HuH-7 (cell line): ENCODE results near the gene MYO1D.

Experiments used
- DNase-seq: peaks from one replicate; pipeline ENCODE4 v3.0.0; 2011; ENCODE audit warnings: low spot score

The MYO1D gene

DNA sequence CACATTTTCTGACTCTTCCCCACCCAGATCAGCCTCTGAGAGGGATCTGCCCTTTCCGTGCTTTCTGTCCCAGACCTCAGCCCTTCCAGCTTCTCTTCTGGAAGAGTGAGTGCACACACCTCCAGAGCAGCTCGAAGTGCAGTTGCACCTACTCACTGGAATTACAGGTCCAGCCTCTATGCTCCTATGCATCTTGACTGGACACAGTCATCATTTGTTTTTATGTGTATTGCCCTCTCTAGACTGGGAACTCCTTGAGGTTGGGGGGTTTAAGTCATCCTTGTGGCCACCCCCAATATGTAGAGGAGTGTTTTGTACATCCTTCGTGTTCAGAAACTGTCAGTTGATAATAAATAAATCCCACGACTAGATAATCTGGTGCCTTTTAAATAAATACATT, 308.2 kb downstream of the MYO1D start:
- no peak for DNase-seq

DNA sequence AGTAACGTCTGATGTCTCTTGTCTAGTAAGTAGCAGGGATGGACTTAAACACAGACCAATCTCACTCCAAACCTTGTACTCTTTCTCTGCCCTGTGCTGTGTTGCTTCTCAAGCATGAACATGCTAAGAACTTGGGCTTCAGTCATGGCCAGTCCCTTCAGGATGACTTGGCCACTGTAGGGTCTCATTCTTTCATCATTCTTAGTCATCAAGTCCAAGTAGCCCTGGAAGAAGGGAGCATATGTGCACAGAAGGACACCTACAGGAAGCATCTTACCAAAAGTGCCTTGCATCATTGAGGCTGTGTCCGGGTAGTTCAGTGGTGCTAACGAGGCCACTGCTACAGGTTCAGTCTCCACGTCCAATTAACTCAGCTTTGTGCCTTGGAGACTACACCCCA, 309.4 kb downstream of the MYO1D start:
- no peak for DNase-seq

DNA sequence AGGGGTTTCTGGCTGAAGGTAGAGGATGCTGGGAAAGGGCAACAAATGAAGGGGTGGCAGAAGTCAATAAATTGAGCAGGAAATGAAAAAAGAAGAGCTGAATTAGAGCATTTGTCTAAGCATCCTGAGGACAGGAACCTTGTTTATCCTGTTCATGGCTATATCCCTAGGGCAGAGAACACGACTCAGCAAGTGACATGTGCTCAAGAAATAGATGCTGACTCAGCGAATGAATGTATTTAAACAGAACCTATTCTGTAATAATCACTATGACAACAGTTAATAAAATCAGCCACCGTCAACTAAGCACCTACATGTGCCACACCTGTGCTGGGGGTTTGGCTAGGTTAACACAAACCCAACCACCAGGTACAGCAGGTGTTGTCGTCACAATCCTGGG, 309.8 kb downstream of the MYO1D start:
- DNase-seq = no peak

DNA sequence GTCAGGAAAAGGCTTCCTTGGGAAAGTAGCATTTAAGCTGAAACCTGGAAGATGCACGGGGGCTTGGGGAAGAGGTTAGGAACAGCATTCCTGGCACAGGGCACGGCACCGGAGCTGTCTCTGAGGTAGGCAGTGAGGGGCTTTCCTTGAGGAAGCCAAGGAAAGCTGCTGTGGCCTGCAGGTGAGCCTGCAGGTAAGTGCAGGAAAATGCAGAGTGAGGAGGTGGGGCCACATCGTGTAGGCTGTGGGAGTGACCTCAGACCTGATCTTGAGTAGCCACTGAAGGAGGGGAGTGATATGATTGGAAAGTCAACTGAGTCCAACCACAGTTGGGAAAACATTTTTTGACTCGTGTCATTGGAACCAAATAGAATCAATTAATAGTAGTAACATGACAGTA, 310.6 kb downstream of the MYO1D start:
- no peak for DNase-seq

DNA sequence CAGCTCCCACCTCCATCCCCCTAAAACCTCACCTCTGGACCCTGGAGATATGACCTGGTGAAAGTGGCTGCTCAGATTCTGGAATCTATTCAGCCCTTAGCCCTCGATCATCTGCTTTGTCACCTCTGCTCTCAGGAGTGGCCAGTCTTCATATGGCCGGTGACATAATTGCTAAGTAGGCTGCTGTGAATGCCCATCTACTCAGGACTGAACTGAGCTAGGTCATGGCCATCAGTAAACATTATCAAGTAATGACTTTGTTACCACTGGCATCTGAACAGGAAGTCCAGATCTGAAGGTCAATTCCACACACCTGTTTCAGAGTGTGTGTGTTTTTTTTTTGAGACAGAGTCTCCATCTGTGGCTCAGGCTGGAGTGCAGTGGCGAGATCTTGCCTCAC, 311.5 kb downstream of the MYO1D start:
- no peak for DNase-seq

DNA sequence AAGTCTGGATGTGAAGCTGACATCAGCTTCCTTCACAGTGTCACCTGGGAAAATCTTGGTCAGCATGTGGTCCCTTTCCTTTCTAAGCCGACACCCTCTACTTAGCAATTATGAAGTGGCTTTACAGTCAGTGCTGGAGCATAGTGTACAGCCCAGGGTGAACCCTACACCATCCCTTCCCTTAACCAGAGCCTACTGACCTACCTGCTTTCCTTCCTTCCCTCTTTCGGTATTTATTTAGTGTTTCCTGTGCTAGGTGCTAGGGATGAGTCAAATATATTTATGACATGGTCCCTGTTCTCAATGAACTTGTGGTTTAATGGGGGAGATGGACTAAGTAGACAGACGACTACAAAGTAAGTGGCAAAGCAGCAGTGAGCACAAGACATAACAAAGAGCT, 312.6 kb downstream of the MYO1D start:
- no peak for DNase-seq

DNA sequence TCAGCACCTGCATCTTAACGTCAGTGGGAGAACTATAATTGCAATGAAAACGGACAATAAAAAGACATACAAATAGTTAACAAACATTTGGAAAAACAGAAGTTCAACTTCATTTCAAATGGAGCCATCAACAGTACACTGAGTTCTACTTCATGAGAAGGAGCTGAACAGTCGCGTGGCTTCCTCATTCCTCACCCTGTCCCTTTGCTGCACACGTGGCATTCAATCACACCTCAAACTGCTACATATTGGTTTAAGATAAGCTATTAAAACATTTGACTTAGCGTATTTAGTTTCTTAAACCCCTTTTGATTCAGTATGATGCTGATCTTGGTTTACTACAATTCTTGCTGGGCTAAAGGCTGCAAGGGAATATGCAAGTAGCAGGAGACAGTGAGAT, 313.3 kb downstream of the MYO1D start:
- DNase-seq = no peak

DNA sequence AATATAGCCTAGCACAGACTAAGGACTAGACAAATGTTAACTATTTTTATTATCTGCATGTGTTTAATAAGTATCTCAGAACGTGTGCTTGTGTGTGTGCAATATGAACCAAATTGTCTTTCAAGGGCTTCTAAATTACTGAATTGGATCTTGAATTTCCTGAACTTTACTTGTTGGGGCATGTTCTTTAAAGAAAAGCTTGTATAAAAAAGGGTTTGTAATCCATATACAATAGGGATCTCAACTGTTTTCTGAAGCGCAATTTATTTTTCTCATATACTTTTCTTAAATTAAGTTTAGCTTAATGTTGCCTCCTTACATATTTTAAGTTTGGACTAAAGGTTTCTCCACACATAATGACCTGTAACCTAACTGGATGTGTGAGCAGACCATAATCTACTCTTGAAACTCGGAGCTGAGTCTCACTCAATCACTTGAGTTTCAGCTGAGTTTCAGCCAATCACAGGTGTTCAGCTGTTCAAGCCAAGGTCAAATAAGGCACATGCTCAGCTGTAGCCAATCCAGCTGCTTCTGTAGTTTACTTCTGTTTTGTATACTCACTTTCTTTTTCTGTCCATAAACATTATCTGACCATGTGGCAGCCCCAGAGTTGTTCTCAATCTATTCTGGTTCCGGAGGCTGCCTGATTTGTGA, 317.8 kb downstream of the MYO1D start:
- no peak for DNase-seq

DNA sequence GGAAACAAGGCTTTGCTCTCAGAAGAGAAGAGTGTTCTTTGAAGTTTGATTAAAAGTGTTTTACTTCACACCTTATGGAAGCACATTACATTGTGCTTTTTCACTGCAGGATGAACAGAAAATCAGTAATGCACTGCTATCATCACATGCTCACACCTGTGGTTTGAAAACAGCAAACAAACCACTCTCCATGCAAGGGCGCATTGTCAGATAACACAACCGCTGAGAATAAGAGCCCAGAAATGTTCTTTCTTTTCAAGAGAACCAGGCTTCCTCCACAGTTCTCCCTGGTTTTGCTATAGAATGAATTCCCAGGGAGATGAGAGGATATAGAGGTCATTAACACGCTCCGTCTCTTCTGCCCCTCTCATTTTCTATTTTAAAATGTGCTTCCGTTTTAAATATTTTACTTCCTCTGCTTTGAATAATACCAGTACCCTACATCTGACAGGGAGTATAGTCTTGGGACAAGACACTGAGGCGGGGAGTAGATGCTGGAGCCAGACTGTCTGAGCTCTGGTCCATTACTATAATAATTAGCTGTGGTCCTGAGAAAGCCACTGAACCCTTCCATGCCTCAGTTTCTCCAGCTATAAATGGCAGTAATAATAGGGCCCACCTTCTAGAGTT, 318.5 kb downstream of the MYO1D start:
- DNase-seq = no peak

DNA sequence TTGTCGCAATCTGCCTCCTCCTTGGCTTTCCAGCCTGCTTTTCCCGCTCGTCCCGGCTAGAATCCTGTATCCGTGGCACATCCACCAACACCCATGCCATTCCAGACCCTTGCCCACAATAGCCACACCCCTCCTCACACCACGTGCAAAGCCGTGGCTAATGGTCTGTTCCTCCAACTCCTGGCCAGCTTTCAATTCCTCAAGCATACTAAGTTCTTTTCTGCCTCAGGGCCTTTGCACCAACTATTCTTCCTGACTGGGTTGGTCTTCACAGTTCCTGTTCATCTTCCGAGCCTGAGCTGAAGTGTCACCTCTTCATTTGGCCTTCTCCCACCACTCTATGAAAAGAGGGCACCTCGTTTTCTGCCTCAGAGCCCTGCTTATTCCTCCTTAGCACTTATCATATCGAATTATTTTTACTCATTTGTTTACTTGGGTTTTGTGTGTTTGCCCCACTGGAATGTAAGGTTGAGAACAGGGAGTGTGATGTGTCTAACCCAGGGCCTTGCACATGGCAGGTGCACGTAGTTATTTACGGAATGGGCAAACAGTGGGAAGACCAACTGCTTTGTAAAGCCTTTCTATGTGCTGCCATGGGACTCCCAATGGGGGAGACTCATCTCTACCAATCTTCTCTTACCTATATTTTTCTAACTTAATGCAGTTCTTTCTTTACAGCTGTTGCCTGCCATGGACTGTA, 321.2 kb downstream of the MYO1D start:
- DNase-seq = no peak

DNA sequence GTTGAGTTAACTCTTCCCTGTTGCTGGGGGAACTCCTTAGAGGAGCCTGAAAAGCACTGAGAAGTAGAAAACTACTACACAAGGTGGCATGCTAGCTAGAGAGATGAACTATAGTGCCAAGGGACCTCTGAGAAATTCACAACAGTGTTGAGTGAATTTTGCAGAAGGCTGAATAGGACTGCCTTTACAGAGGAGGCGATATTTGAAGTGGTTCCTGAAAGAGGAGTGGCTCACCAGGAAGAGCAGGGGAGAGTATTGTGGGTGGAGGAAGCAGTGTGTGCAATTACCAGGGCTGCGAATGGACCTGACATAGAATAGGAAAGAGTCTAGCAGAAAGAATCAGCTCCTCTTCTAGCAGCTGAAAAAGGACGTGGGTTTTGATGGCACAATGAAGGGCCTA, 323.8 kb downstream of the MYO1D start:
- no peak for DNase-seq

DNA sequence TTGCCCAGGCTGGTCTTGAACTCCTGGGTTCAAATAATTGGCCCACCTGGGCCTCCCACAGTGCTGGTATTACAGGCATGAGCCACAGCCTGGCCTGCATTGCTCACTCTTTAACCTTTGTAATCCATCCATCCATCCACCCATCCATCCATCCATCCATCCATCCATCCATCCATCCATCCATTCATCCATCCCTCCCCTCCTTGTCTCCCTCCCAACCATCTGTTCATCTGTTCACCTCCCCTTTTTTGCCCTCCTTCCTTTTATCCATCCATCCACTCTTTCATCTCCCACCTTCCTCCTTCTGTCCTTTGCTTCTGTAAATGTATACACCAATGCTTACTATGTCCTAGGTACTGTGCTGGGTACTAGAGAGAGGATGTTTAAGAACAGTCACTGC, 324.6 kb downstream of the MYO1D start:
- no peak for DNase-seq

DNA sequence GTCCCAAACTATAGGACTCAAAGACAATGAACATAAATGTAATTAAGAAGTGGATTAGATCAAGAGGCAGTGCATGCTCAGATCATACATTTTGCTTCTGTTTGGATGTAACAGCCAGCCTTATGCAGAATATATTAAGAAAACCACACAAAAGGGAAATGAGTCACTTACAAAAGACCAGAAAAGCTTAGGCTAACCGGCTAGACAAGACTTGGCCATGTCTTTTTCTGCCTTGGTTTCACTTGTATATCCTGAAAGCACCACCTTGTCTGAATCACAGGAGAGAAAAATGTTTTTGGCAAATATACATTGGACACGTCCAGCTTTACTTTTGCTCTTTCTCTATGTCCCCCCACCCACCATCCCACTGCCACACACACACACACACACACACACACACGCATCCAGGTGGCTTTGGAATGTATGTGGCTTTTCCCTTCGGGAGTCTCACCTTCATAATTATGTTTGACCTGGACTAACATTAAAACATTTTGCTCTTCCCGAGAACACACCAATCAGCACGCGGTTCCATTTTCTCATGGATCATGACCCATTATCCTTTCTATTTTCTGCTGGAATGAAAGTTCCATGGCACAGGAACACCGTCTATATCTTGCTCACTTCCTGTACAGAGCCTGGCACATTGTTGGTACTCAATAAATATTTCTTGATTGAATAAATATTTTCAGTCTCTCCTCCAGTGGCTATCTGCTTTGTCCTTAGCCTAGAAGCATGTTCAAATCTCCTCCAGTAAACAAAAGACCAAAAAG, 325.6 kb downstream of the MYO1D start:
- DNase-seq = no peak

DNA sequence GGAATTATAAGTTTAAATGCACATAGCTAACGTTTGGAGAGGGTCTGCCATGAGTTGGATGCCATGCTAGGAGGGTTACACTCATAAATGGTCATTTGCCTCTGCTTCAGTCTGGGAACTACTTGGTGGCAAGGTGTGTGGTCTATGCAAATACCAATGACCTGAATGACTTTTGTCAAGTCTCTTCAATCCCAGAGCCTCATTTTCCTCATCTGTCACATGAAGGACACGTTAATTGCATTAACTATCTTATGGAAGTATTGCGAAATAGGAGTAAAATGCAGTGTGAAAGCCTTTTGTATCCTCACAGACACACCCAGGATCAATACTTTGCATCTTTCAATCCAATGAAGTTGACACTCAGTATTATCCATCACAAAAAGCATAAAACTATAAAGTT, 327.4 kb downstream of the MYO1D start:
- no peak for DNase-seq

DNA sequence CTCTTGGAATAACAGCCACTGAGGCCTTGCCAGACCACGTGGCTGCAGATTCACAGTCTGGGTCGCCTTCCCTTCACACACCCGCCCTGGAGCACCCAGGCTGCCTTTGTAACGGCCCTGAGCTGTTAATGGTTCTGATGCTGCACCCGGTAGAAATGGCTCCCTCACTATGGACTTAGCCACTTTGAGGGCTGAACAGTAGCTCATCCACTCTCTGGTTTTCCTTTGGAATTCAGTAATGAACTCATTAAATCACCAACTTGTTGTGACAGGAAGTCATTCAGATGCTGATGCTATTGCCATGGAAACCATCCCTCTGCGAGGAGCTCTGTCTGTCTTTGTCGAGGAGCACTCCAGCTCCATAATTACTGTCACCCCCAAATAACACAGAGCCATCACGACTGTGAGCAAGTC, 330.9 kb downstream of the MYO1D start:
- DNase-seq = no peak

DNA sequence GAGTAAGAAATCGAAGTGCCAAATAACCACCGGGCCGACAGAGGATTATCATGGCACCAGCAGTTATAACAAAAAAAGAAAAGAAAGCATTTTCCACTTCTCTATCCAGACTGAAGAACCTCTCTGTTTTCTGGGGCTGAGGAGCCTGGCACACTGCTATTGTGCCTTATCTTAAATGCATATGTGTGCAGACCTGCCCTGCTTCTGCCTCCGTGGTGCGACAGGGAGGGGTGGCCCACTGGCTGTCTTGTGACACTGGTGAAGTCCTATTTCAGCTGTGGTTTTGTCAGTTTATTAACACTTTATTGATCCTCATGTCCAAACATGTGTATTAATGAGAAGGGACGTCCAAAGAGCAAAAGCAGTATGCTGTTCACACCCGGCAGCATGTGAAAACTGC, 334.7 kb downstream of the MYO1D start:
- no peak for DNase-seq

DNA sequence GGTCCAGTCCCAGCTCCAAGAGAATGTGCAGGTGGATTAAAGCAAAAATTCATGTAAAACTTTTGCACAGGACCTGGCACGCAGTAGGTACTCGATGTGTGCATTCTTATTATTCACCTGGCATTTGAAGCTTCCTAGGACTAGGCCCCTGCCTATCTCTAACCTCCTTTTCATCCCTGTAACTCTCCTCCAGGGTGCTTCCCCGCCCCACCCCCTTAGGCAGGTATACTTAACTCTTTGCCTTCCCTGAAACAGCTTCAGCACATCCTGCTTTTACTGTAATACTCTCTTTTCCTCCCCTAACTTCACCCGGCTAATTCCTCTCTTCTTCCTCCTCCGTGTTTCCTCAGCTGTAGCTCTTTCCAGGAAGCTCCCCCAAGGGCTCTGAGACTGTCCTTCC, 335.3 kb downstream of the MYO1D start:
- DNase-seq = no peak

DNA sequence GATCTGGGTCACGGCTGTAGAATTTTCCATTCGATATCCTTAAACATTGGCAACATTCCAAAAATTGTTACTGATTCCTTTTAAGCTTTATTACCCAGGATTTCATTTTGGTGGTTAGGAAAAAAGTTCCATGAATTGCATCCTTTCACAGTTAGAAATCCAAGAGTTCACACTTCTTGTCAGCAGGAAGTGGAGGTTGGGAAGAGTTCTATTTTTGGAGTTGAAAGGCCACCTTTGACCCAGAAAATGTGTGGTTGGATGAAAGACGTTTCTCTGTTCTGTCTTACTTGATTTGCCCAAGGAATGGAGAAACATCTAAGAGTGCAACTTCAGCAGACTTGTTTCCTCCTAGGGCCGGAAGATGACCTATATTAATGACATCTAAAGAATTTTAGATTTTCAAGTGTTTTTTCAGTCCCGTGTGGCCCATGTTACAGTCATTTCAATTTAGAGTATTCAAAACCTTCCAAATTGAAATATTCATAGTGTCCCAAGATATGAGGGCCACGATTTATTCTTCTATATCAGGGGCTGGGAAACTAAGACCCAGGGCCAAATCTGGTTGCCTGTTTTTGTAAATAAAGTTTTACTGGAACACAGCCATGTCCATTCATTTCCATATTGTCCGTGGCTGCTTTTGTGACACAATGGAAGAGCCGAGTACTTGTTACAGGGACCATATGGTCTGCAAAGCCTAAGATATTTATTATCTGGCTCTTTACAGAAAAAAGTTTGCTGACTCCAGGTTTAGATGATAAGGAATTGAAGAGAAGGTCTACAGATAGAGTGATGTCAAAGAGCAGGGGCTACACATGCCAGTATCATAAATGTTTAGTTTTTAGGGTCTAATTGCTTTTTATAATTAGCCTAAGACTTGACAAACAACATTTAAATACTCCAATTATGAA, 339.9 kb downstream of the MYO1D start:
- DNase-seq = no peak

DNA sequence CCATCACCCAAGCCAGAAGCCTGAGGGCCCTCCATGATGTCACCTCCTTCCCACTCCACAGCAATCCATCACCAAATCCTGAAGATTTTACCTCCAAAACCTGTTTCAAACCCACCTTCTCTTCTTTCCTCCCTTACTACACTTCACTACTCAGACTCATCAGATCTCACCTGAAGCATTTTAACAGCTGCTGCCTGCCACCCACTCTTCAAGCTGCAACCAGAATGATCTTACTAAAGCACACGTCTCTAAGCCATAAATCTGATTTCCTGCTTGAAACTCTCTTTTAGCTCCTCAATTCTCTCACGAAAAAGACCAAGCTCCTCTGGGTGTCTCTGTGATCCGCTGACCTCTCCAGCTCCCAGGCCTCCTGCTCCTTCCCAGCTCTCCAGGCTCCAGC, 343.6 kb downstream of the MYO1D start:
- no peak for DNase-seq

DNA sequence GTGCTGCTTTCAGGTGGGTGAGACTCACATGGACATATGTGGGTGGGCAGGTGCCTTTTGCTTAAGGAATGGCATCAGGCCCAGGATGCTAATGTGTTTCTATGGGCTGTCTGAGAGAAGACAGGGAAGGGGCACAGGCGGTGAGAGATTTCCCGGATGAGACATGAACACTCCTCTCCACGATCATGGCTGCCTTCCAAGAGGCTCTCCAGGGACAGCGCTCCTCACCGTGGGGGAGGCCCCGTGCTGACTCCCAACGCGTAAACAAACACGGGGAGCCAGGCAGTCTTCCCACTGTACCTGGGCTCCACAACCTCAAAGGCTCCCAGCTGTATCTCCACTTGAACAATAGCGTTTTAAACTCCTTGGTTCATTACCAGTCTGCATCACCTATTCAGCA, 347.3 kb downstream of the MYO1D start:
- DNase-seq = no peak

DNA sequence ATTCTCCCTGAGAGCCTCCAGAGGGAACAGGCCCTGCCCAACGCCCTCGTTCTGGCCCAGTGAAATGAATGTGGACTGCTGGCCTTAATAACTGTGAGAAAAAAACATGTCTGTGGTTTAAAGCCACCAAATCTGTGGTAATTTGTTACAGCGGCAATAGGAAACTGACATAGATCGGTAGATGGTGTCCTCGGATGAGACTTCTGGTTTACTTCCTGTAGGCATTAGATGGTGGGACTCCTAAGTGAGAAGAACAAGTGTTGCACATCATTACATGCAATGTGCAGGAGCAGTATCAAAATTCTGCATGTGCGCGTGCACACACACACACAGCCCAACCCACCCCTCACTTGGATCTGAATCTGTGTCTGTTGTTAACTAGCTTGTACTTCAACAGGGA, 348.1 kb downstream of the MYO1D start:
- no peak for DNase-seq

DNA sequence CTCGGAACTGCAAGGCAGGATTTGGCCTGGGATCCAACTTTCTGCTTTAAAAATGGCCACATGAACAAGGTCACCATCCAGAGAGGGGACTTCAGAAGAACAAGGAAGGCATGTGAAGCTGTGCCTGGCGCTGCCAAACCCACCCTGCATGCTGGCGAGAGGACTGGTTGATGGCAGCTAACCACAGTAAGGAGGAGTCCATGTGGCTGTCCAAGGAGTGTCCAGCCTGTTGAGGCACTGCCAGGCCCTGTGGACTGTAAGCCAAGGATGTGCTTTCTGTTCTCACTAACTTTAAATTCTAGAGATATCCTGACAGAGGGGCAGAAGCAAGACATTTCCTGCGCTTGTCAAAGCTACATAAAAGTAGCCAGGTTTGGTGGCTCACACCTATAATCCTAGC, 349.8 kb downstream of the MYO1D start:
- DNase-seq = no peak
